ENCODE data around the gene ERGIC1. TPM values are rescaled to one million over a fixed set of nuclear protein-coding genes. Genes with fewer than 3 reads are reported as not detected.

ERGIC1 gene
- total and polyA plus RNA-seq, 2 of the 8 experiments (the other 6 are each of a cell fraction or from before 2014, with no cell fraction given): 95.3 to 106 TPM

GRCh38 chr5:172902497-172903472, 68.7 kb downstream of the ERGIC1 start:
- CTCF ChIA-PET (ENCODE audit: partially characterized antibody): interaction anchor here (0.9 to 1.4 kb wide), 8 partner anchors 10 to 196 kb away, joined by 3 to 7 read pairs (median 4); no protein-coding TSS in a partner anchor
- Histone ChIP-seq H3K18ac (ENCODE audit: extremely low read depth, low read length) (no peak overlapping the region), H2BK120ac (replicated peaks; ENCODE audit: low read depth, low read length) (no peak overlapping the region), H3K14ac (ENCODE audit: insufficient read length) (no peak overlapping the region), H2BK20ac (ENCODE audit: low read length) (no peak overlapping the region), H4K20me1 (replicated peaks in 1 of 2; ENCODE audit: control insufficient read depth in 1 of 2, insufficient read depth in 2 of 2, low read length in 2 of 2) (peaks cover 6 to 17% of the 10 kb centered on the region in 2 experiments), H3K23ac (ENCODE audit: insufficient read length) (no peak overlapping the region), H3K23me2 (ENCODE audit: low read depth, low read length) (no peaks in the 10 kb centered on the region), H3K4me1 (replicated peaks in 1 of 4; ENCODE audit: control insufficient read depth in 3 of 4, insufficient read depth in 4 of 4, low read length in 3 of 4) (peaks cover 0 to 9% (median 4%) of the 10 kb centered on the region in 4 experiments; a peak in 5 of 7 replicates), H3K27ac (ENCODE audit: low read depth, low read length) (no peak overlapping the region), H3K4me2 (ENCODE audit: insufficient read depth in 1 of 2, low read depth in 2 of 2, low read length in 2 of 2) (no peak overlapping the region), H2AFZ (ENCODE audit: low read length) (no peak overlapping the region), H4K5ac (ENCODE audit: insufficient read length, low read depth, low read length) (no peak overlapping the region), H3K9ac (replicated peaks in 1 of 4; ENCODE audit: extremely low read depth in 1 of 4, low read depth in 3 of 4, low read length in 3 of 4) (no peak overlapping the region), H3K79me1 (ENCODE audit: low read depth, low read length) (no peaks in the 10 kb centered on the region), H3K79me2 (ENCODE audit: control insufficient read depth in 1 of 2, insufficient read depth in 2 of 2, low read length in 2 of 2) (no peaks in the 10 kb centered on the region), H4K91ac (replicated peaks; ENCODE audit: insufficient read length, low read length) (no peak overlapping the region), H3K4me3 (ENCODE audit: extremely low read depth in 1 of 4, insufficient read depth in 2 of 4, low read depth in 3 of 4, low read length in 4 of 4) (no peak overlapping the region), H4K8ac (ENCODE audit: extremely low read depth, insufficient read depth, low read length) (peak overlapping the region; percentile 37; the same call in 1 of the 2 replicates), H2BK12ac (ENCODE audit: low read depth, low read length) (peak overlapping the region; percentile 4; the same call in 1 of the 2 replicates), H2AK5ac (ENCODE audit: low read depth, low read length) (no peak overlapping the region), H3K36me3 (ENCODE audit: control insufficient read depth in 2 of 4, insufficient read depth in 4 of 4, low read length in 3 of 4) (peaks cover 0 to 14% (median 4%) of the 10 kb centered on the region in 4 experiments; a peak in 5 of 8 replicates), H3K56ac (replicated peaks; ENCODE audit: insufficient read length, low read depth, low read length) (no peak overlapping the region), H3K4ac (replicated peaks; ENCODE audit: insufficient read length, low read depth, low read length) (no peak overlapping the region), H3K27me3 (replicated peaks in 1 of 4; ENCODE audit: control insufficient read depth in 3 of 4, extremely low read depth in 1 of 4, insufficient read depth in 3 of 4, low read length in 3 of 4) (no peaks in the 10 kb centered on the region), H3K9me3 (ENCODE audit: insufficient read depth in 2 of 2, low read depth in 1 of 2, low read length in 1 of 2) (no peaks in the 10 kb centered on the region), H2BK5ac (ENCODE audit: low read depth, low read length) (no peak overlapping the region), H2BK15ac (ENCODE audit: low read length) (no peak overlapping the region)
- 82% methylated on average over 25 of the region's 25 CpGs; no CpG with 5 or more reads in 1 of the 2 experiments for WGBS, 2 experiments (ENCODE audit: extremely low coverage in 1 of 2, insufficient coverage in 1 of 2, insufficient read length in 1 of 2, insufficient replicate concordance in 2 of 2, low coverage in 1 of 2, low lambda C conversion rate in 2 of 2, missing lambda C conversion rate in 1 of 2)
- POLR2A ChIA-PET (ENCODE audit: partially characterized antibody): interaction anchor here (0.8 kb wide), 1 partner anchor 132 kb away, joined by 4 read pairs; the partner anchor contains the start of gene DUSP1
- peak in 1 of 2 experiments; percentile 62 for DNase-seq (ENCODE audit: low read depth in 1 of 2, low spot score in 2 of 2)
- FAIRE-seq: no peak
- TF ChIP-seq KDM4A (IDR thresholded peaks at IDR 0.05; ENCODE audit: low read depth, low read length, severe bottlenecking) (no peak), BCL11A (IDR thresholded peaks at IDR 0.05; ENCODE audit: low read depth in 2 of 2, low read length in 2 of 2) (no peak), BACH1 (IDR thresholded peaks at IDR 0.05; ENCODE audit: low read length) (0 out of 2 replicates have a peak, but pooled peaks have one; percentile 46), SRF (IDR thresholded peaks at IDR 0.05; ENCODE audit: low read depth, low read length) (no peak)
- TF ChIP-seq, protein P1, sequence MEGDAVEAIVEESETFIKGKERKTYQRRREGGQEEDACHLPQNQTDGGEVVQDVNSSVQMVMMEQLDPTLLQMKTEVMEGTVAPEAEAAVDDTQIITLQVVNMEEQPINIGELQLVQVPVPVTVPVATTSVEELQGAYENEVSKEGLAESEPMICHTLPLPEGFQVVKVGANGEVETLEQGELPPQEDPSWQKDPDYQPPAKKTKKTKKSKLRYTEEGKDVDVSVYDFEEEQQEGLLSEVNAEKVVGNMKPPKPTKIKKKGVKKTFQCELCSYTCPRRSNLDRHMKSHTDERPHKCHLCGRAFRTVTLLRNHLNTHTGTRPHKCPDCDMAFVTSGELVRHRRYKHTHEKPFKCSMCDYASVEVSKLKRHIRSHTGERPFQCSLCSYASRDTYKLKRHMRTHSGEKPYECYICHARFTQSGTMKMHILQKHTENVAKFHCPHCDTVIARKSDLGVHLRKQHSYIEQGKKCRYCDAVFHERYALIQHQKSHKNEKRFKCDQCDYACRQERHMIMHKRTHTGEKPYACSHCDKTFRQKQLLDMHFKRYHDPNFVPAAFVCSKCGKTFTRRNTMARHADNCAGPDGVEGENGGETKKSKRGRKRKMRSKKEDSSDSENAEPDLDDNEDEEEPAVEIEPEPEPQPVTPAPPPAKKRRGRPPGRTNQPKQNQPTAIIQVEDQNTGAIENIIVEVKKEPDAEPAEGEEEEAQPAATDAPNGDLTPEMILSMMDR (IDR thresholded peaks at IDR 0.05; ENCODE audit: control extremely low read depth in 1 of 3, insufficient read depth in 1 of 3, low read depth in 1 of 3, low read length in 3 of 3): peak in 2 of 3 experiments; percentile 65 to 66; a peak in 3 of 4 replicates
